Measurements from ENCODE around the gene SPNS2.

The SPNS2 gene

DNA sequence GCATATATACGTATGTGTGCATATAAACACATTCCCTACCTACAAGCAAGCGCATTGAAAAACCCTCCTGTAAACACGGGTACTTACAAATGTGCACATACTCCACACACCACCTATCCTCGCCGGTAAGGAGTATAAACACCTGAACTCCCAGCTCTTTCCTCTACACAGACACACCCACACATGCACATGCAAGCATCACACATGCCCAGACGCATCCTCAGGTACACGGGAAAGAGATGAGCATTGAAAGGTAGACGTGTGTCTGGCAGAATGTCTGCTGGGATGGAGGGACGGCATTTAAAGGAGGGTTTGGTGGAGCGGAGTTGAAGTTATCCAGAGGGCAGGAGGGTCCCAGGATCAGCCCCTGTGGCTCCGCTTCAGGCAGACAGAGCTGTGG, 81.0 kb downstream of the SPNS2 start:
- TF ChIP-seq RAD21 (IDR thresholded peaks at IDR 0.05; ENCODE audit: low read depth) (no peak), TAF1 (IDR thresholded peaks at IDR 0.05; ENCODE audit: low read depth) (no peak), TCF12 (IDR thresholded peaks at IDR 0.05; ENCODE audit: low read depth) (no peak), NFIC (IDR thresholded peaks at IDR 0.05) (no peak), CEBPB (IDR thresholded peaks at IDR 0.05) (no peak), EP300 (IDR thresholded peaks at IDR 0.05; ENCODE audit: borderline replicate concordance) (no peak), TEAD4 (IDR thresholded peaks at IDR 0.05) (no peak), EGR1 (IDR thresholded peaks at IDR 0.05) (no peak), ZBTB7A (IDR thresholded peaks at IDR 0.05; ENCODE audit: low read depth) (no peak), FOXM1 (IDR thresholded peaks at IDR 0.05; ENCODE audit: borderline replicate concordance, low read depth) (no peak), YY1 (IDR thresholded peaks at IDR 0.05; ENCODE audit: low read depth) (no peak)
- TF ChIP-seq, protein P1, sequence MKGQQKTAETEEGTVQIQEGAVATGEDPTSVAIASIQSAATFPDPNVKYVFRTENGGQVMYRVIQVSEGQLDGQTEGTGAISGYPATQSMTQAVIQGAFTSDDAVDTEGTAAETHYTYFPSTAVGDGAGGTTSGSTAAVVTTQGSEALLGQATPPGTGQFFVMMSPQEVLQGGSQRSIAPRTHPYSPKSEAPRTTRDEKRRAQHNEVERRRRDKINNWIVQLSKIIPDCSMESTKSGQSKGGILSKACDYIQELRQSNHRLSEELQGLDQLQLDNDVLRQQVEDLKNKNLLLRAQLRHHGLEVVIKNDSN (IDR thresholded peaks at IDR 0.05) = no peak

DNA sequence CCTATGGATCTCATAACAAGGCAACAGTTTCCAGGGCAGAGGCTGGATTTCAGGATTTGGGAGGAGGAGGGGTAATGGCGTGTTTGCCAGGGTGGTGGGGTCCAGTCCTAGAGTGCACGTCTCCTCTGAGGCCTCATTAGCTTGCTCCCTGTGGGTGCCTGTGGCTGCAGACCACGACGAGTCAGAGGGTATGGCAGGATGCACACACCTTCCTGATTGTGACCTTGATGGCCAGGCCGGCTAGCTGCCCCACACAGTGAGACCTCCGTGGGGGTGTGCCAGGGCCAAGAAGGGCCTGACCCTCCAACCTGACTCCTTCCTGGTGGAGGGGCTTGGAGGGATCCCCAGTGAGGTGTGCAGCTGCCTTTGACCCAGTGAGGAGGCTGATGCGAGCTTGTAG, 81.6 kb downstream of the SPNS2 start:
- TF ChIP-seq CREB1 (IDR thresholded peaks at IDR 0.05; ENCODE audit: low read depth) (no peak), ZBTB7A (IDR thresholded peaks at IDR 0.05; ENCODE audit: low read depth) (no peak)
- TF ChIP-seq, protein P2, sequence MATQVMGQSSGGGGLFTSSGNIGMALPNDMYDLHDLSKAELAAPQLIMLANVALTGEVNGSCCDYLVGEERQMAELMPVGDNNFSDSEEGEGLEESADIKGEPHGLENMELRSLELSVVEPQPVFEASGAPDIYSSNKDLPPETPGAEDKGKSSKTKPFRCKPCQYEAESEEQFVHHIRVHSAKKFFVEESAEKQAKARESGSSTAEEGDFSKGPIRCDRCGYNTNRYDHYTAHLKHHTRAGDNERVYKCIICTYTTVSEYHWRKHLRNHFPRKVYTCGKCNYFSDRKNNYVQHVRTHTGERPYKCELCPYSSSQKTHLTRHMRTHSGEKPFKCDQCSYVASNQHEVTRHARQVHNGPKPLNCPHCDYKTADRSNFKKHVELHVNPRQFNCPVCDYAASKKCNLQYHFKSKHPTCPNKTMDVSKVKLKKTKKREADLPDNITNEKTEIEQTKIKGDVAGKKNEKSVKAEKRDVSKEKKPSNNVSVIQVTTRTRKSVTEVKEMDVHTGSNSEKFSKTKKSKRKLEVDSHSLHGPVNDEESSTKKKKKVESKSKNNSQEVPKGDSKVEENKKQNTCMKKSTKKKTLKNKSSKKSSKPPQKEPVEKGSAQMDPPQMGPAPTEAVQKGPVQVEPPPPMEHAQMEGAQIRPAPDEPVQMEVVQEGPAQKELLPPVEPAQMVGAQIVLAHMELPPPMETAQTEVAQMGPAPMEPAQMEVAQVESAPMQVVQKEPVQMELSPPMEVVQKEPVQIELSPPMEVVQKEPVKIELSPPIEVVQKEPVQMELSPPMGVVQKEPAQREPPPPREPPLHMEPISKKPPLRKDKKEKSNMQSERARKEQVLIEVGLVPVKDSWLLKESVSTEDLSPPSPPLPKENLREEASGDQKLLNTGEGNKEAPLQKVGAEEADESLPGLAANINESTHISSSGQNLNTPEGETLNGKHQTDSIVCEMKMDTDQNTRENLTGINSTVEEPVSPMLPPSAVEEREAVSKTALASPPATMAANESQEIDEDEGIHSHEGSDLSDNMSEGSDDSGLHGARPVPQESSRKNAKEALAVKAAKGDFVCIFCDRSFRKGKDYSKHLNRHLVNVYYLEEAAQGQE (IDR thresholded peaks at IDR 0.05; ENCODE audit: low read depth) = no peak

DNA sequence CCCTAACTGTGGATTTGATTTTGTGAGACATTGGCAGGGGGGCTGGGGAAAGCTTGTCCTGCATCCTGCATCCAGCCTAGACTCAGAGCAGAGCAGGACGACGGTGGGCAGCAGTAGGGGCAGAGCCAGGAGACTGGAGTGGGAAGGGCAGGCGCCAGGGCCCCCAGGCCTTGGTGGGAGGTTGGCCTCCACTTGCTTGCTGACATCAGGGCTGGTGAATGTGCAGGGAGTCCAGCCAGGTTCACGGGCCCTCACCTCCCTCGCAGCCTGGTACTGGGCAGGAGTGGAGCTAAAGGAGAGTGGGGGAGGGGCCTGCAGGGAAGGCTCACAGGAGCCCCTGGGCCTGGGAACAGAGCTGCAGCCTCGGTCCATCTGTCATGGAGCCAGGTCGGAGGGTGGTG, 83.4 kb downstream of the SPNS2 start:
- TF ChIP-seq TAF1 (IDR thresholded peaks at IDR 0.05; ENCODE audit: low read depth) (no peak), FOXM1 (IDR thresholded peaks at IDR 0.05; ENCODE audit: borderline replicate concordance, low read depth) (no peak), EP300 (IDR thresholded peaks at IDR 0.05; ENCODE audit: borderline replicate concordance) (no peak), EGR1 (IDR thresholded peaks at IDR 0.05) (no peak), TEAD4 (IDR thresholded peaks at IDR 0.05) (no peak), ZBTB7A (IDR thresholded peaks at IDR 0.05; ENCODE audit: low read depth) (no peak), RAD21 (IDR thresholded peaks at IDR 0.05; ENCODE audit: low read depth) (no peak)
- TF ChIP-seq, protein P3, sequence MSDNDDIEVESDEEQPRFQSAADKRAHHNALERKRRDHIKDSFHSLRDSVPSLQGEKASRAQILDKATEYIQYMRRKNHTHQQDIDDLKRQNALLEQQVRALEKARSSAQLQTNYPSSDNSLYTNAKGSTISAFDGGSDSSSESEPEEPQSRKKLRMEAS (IDR thresholded peaks at IDR 0.05) = no peak

DNA sequence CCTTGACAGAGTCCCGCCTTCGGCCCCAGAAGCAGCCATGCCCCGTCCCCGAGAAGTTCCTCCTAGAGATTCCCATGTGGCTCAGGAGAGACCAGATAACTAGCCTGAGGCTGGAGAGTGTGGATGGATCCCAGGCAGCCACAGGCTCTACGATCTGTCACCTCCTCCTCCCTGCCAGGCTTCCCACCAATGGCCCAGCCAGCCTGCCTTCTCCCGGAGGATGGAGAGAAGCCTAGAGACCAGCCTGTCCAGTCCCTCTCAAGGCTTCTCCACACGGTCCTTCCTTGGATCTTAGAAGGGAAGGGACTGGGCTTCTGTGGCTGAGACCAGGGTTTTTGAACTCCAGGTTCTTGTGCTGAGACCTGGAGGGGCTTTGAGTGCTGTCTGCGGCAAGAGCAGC, 84.0 kb downstream of the SPNS2 start:
- TF ChIP-seq TEAD4 (IDR thresholded peaks at IDR 0.05) = no peak
- TF ChIP-seq, protein P2 (IDR thresholded peaks at IDR 0.05; ENCODE audit: low read depth) = no peak
- no peak for TF ChIP-seq EGR1 (IDR thresholded peaks at IDR 0.05)
- TF ChIP-seq YY1 (IDR thresholded peaks at IDR 0.05; ENCODE audit: low read depth) = no peak
- no peak for TF ChIP-seq CEBPB (IDR thresholded peaks at IDR 0.05)
- no peak for TF ChIP-seq ZBTB7A (IDR thresholded peaks at IDR 0.05; ENCODE audit: low read depth)
- TF ChIP-seq TCF12 (IDR thresholded peaks at IDR 0.05; ENCODE audit: low read depth) = no peak
- TF ChIP-seq, protein P1 (IDR thresholded peaks at IDR 0.05) = no peak
- no peak for TF ChIP-seq FOXM1 (IDR thresholded peaks at IDR 0.05; ENCODE audit: borderline replicate concordance, low read depth)
- TF ChIP-seq EP300 (IDR thresholded peaks at IDR 0.05; ENCODE audit: borderline replicate concordance) = no peak
- TF ChIP-seq CREB1 (IDR thresholded peaks at IDR 0.05; ENCODE audit: low read depth) = no peak
- TF ChIP-seq TAF1 (IDR thresholded peaks at IDR 0.05; ENCODE audit: low read depth) = no peak

DNA sequence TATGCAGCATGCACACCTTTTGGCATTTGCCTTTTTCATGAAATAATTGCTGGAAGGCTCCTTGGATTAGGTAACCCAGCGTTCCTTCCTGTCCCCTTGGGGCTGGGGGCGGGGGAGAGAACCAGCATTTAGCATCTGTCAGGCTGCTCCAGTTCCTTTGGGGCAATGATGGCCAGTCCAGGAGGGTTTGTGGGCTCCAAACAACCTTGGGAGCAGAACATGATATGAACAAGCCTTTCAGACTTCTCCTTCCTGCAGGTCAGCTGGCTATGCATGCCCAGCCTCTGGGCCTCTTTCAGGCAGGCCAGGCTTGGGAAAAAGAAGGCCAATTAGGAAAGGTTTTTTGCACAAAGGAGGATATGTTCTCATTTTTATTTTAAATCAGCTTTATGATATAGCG, 84.5 kb downstream of the SPNS2 start:
- TF ChIP-seq TCF12 (IDR thresholded peaks at IDR 0.05; ENCODE audit: low read depth) (no peak), EGR1 (IDR thresholded peaks at IDR 0.05) (no peak)

DNA sequence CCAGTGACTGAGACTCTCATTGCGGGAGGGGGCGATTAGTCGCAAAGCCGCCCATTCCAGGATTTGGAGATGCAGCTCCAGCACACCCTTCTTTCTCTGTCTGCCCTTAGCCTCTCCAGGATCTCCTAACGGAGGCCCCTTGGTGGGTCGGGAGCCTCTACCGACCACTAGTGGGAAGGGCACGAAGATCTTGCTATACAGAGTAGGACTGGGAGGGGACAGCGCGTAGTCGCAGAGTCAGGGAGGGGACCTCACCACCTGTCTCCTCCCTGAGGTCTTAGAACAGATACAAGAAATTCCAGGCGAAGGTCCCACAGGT, 85.1 kb downstream of the SPNS2 start:
- TF ChIP-seq, protein P3 (IDR thresholded peaks at IDR 0.05) = no peak
- TF ChIP-seq EGR1 (IDR thresholded peaks at IDR 0.05) (no peak), YY1 (IDR thresholded peaks at IDR 0.05; ENCODE audit: low read depth) (no peak), RAD21 (IDR thresholded peaks at IDR 0.05; ENCODE audit: low read depth) (no peak), NFIC (IDR thresholded peaks at IDR 0.05) (no peak), FOXM1 (IDR thresholded peaks at IDR 0.05; ENCODE audit: borderline replicate concordance, low read depth) (no peak), CEBPB (IDR thresholded peaks at IDR 0.05) (no peak), ZBTB7A (IDR thresholded peaks at IDR 0.05; ENCODE audit: low read depth) (no peak), TCF12 (IDR thresholded peaks at IDR 0.05; ENCODE audit: low read depth) (no peak), TAF1 (IDR thresholded peaks at IDR 0.05; ENCODE audit: low read depth) (no peak), EP300 (IDR thresholded peaks at IDR 0.05; ENCODE audit: borderline replicate concordance) (no peak), TEAD4 (IDR thresholded peaks at IDR 0.05) (no peak), CREB1 (IDR thresholded peaks at IDR 0.05; ENCODE audit: low read depth) (no peak)
- TF ChIP-seq, protein P1 (IDR thresholded peaks at IDR 0.05) = no peak
- TF ChIP-seq, protein P2 (IDR thresholded peaks at IDR 0.05; ENCODE audit: low read depth) = no peak
